HG03095 (cell line): Measurements from ENCODE around the gene FAT2.
"Not testable (repeated sequence)": the region's sequence is repeated elsewhere in the genome, so short reads cannot be mapped to it uniquely, and the experiment has no call there.

ENCODE experiments used
- ATAC-seq: cut with Tn5 transposase; IDR thresholded peaks from one replicate; pipeline ENCODE4 v1.9.1; 2021; ENCODE audit warnings: moderate library complexity; ENCODE audit not compliant: unreplicated experiment

FAT2 gene

DNA sequence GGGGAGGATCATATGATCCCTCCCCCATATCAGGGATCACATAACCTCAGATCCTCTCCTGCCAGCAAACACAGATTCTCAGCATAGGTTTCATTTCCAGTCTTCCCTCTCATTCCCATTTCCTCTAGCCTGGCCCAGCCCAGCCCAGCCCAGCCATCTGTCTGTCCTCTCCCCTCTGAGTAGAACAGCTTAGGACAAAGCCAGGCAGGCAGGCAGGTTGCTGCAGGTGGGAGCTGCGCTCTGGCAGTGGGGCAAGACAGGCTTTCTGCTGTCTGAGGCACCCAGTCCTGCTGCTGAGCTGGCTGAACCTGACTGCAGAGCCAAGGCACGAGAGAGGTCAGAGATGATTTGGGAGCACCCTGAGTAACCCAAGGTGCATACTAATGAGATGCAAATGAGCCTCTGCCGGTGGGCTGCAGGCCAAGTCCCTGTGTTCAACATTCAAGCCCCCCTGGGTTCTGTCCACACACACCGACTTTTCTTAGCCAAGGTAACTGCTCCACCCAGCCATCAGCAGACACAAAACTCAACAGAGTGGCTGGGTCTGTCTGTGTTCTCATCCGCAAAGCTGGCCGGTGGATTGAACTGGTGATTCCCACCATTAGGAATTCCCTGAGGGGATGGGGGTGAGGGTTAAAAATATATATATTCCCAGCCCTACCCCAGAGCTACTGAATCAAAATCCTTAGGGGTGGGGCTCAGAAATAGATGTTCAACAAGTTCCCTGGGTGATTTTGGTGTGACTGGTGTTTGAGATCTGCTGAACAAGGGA is 9.1 kb downstream of the FAT2 start:
- ATAC-seq: no peak

DNA sequence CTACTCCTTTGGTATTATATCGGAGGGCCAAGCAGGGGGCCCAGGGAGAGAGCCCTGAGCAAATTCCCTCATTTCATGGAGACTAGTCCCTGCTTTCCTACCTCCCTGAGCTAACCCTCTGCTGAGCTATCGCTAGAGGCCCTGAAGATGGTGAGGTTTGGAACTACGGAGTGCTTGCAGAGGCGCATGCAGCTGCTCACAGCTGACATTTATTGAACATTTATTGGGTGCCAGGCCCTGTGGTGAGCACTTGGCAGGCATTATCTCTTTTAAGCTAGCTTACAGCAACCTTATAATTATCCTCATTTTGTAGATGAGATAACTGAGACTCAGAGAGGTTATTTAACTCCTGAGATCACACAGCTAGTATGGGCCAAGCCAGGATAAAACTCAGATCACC is 9.8 kb downstream of the FAT2 start:
- ATAC-seq: no peak

DNA sequence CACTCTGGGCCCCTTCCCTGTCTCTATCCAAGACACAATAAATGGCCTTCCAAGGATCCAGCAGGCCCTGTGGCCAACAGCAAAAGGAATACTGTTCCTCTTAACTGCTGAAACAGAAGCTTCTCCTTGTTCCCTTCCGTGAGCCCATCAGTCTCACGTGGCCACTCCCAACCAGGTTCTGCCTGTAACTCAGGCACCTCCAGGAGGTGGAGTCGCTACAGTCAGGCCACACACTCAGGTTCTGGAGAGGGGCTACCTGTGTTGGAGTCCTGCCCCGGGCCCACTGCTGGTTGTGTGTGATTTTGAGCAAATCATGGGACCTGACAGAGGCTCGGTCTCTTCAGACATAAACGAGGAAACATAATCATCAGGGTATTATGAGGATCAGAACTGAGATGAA is 10.3 kb downstream of the FAT2 start:
- ATAC-seq: no peak

DNA sequence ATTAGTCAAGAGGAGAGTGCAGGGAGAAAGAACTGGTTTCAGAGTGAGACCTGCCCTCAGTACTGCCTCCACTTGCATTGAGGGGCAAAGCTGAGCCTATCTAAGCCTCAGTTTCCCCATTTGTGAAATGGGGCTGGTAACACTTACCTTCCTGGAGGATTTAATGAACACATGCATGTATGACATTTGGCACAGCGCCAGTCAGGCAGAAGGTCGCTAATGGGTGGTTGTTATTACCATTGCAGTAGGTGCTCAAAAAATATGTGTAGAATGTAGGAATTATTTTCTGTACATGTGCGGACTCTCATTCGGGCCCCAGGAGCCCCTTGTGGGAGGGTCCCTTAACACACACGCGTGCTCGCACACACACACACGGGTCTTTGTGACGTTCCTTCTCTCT is 10.9 kb downstream of the FAT2 start:
- no peak for ATAC-seq

DNA sequence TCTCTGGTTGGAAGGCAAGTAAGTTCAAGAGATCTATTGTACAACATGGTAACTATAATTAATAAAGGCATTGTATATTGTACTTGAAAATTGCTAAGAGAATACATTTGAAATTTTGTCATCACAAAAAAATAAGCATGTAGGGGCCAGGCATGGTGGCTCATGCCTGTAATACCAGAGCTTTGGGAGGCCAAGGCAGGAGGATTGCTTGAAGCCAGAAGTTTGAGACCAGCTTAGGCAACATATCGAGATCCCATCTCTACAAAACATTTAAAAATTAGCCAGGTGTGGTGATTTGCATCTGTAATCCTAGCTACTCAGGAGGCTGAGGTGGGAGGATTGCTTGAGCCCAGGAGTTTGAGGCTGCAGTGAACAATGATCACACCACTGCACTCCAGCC is 12.0 kb downstream of the FAT2 start:
- ATAC-seq: not testable (repeated sequence)

DNA sequence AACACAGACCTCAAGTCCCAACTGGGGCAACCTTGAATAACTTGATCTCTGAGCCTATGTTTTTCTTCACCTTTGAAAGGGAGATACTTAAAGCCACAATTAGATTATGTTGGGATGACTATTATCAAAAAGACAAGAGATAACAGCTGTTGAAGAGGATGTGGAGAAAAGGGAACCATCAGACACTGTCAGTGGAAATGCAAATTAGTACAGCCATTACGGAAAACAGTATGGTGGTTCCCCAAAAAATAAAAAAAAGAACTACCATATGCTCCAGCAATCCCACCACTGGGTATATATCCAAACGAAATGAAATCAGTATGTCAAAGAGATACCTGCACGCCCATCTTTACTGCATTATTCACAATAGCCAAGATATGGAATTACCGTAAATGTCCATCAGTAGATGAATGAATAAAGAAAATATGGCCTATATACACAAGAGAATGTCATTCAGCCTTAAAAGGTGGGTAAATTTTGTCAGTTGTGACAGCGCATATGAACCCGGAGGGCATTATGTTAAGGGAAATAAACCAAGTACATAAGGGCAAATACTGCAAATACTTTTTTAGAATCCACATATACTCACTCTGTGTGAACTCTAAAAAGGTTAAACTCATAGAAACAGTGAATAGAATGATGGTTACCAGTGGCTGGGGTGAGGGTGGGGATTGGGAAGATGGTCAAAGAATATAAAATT is 12.7 kb downstream of the FAT2 start:
- no peak for ATAC-seq

DNA sequence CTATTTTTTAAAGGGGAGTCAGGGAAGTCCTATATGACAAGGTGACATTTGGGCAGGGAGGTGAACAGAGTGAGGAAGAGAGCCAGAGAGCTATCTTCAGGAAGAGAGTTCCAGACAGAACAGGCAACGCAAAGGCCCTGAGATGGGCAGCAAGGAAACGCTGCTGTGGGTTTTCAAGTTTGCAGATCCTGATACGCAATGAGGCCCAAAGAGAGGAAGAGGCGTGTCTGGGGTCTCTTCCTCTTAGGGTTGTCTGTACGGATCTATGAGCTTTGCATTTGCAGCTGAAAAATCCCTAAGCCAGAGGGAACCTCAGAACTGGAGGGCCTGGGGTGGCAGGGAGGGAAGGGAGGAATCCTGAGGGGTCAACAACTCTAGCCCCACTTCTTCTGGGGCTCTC is 13.6 kb downstream of the FAT2 start:
- ATAC-seq: no peak

DNA sequence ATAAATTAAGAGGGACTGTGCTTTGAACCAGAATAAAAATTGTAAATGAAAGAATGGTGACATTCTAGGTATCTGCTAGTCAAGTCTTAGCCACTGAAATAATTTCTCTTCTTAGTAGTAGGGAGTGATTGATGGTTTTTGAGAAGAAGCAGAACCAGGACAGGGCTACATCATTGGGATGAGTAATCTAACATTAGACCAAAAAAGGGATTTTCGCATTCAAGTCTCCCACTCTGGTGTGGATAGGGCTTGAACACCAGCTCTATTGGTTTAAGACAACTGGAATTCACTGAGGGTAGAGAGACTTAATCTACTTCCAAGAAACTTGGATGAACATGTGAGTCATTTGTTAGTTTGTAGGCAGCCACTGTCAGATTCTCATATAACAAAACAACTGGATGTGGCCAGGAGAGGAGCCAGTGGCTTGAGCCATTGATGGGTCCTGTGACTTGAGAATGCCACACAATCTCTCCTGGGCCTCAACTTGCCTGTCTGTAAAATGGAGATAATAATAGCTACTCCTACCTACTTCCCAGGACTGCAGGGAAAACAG is 16.6 kb downstream of the FAT2 start:
- ATAC-seq: no peak

DNA sequence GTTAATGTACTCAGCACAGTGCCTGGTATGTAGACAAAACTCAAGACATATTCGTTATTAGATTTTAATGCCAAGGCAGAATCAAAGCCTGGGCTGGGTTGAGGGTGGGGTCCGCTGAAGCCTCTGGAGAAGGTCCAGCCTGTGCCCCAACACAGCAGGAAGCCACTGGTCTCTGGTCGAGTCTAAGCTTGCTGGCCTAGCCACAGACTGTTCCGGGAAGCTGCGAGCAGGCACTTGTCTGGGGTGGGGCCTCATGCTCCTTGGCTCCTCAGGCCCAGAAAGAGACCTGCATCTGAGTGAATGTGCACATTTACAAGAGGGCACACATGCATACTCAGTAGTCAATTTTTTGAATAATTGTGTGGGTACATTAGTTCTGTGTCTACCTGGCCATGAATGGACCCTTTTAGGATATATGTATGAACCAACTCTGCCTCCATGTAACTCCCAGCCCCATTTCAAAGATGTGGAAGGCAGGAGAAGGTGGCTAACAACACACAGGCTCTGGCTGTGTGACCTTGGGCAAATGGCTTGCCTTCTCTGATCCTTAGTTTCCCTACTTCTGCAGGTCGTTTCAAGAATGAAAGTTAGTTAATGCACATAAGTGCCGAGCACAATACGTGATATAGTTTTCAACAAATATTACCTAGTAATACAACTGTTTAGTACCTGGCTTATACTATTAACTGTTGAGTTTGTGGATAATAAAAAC is 18.3 kb downstream of the FAT2 start:
- no peak for ATAC-seq

DNA sequence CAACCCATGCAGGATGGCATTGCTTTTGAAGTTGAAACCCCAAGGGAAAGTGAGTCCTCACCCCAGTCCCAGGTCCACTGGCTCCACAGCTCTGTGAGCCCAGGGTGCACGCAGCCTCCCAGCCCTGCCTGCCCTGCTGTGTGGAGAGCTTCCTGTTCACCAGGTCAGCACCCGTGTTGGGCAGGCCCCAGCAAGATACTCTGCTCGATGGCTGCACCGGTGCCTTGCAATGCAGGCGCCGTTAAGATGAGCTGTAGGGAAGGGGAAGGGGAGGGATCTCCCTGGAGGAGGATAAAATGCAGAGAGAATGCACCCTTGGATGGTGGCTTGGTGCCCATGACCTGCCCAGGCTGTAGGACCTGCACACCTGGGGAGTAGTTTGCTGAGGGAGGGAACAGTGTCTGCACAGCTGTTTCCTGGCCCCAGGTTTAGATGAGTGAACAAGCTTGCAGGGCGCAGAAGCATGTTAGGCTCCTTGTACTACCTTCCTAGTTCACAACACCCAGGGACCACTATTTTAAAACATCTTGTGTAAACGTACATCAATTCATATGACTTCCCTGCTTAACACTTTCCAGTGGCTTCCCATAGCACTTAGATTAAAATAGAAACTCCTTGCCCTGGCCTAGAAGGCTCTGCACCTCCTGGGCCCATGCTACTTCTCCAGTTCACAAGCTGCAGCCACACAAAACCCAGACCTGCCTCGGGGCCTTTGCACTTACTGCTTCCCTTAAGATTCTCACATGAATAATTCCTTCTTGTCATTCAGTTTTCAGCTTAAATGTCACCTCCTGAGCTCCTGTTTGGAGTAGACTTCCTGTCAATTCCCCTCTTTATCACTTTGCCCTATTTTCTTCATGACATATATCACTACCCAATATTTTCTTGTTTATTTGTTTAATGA is 19.6 kb downstream of the FAT2 start:
- ATAC-seq: no peak

DNA sequence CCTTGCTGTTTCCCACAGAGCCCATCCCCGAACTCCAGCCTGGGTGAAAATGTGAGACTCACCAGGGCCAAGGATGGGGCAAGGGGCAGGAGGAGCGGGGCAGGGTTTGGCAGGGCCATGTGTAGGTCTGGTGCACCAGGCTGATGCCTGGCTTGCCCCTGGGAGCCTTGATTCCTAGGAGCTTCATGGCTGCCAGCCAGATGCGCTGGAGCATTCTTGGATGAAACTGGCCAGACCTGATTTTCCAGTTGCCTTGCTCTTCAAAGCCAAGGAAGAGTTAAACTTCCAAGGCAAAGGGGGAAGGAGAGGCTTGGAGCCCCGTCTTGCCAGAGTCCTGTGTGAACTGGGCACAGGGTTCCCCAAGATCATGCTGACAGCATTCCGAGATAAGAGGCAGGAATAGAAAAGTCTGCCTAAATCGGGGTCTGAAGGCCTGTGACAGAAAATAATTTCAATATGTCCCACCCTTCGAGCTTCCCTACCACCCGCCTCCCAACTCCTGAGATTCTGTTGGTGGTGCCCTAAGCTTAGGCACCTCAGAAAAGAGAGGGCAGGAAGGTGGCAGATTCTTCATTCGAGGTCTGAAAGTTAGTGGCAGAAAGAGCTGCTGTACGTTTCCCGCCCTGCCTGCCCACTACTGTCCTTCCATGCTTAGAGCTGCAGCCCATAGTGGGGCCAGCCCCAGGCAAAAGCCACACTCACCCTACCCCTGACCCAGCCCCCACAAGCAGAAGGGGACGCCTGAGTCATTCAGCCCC is 20.4 kb downstream of the FAT2 start:
- no peak for ATAC-seq

DNA sequence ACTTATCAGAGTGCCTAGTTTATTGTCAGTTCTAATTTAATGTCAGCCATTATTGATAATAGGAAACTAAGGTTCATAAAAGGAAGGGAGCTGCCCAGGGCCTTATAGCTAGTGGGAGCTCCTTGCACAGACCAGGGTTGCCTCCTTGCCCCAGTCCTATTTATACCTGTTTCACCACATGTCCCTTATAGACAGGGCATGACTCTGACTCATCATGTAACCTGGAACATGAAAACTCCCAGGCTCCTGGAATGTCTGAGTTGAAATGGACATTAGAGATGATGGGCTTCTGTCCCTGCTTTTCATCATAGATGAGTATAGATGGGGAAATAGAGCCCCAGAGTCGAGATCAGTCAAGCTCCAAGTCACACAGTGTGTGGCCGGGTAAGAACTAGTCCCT is 21.1 kb downstream of the FAT2 start:
- no peak for ATAC-seq

DNA sequence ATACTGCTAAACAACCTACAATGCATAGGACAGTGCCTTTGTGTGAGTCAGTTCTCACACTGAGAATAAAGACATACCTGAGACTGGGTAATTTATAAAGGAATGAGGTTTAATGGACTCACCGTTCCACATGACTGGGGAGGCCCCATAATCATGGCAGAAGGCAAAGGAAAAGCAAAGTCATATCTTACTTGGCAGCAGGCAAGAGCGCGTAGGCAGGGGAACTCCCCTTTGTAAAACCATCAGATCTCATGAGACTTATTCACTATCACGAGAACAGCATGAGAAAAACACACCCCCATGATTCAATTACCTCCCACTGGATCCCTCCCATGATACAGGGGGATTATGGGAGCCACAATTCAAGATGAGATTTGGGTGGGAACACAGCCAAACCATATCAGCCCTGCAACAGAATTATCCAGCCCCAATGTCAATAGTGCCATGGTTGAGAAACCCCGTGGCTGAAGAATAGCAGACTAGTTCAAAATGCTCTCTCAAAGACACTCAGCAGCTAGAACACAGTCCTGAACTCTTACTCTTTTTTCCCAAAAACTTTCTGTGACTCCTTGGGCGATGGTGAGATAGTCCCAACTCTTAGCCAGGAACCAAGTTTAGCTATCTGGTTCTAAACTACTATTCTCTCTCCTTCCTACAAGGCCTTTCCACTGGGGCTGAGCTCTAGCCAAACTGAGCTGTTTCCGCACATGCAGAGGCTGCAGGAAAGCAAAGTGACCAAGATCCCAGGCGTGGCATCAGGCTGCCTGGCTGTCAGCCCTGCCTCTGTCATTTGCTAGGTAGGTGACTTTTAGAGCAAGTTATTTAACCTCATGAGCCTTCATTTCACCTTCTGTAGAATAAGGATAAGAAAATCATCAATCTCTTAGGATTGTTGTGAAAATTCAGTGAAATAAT is 21.7 kb downstream of the FAT2 start:
- peak; percentile 58 for ATAC-seq

DNA sequence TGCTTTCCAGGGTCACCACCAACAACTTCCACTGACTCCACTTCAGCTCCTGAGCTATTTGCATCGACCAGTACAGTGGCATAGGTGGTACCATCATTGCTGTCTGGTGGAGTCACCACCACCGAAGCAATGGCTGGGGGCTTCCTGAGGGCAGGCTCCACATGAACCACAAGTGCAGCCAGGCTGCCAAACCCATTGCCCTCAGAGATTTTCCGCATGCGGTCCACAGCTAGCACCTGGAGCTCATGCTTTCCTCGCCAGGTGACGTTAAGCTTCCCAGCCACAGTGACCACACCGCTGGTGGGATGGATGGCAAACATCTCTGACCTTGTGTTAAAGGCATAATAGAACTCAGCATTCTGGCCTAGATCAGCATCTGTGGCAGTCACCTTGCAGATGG is 23.1 kb downstream of the FAT2 start:
- ATAC-seq: no peak

DNA sequence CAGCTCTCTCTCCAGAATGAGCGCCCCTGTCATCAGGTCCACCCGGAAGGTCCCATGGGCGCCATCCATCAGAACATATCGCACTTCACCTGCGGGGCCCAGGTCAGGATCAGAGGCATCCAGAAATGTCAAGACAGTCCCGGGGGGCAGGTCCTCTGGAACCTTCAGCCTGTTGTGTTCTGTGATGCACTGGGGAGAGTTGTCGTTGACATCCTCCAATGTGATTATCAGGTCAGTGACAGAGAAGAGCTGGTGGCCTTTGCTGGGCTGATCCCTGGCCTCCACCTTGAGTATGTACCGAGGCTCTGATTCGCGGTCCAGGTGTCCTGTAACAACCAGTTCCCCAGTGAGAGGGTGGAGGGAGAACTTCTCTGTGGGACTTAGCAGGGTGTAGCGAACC is 25.2 kb downstream of the FAT2 start:
- ATAC-seq: no peak

DNA sequence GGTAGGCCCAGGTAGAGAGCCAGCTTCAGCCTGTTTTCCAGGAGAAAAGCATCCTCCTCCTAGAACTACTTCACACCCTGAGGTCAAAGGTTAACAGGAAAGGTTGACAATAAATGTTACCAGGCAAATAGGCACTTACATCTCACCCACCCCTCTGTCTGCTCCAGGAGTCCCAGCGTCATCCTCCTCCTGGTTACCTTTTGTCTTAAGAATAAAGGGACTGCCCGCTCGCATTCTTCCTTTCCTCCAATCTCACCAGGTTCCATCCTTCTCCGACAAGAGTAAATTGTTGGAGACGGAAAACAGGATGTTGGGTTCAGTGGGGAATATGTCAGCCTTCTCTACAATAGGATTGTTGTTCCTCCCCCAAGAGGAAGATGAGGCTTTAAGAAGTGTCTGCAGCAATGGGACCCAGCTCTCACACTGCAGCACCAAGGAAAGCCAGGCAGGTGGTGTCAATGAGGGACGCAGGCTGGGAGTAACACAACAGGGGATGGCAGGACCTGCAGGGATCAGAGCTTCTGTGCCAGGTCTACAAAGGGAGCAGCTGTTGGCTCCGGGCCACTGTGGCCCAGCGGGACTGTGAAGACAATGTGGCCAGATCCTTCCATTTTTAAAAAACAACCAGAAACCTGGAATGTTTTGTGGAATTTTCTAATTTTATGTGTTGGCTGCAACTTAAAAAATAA is 29.0 kb downstream of the FAT2 start:
- ATAC-seq: no peak

DNA sequence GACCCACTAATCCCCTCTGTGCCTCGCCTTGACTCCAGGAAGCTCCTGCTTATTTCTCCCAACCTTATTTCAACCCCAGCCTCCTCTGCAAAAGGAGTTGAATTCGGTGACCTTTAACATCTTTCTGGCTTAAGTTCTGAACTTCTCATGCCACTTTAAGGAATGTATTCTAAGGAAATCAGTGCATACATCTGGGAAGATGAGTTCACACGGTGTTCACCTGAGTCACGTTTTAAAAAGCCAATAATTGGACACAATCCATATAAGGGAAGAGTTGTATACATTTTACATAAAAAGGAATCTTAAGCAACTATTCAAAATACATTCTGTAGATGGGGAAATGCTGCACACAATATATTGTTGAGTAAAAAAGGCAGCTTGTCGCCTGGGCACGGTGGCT is 33.2 kb downstream of the FAT2 start:
- no peak for ATAC-seq

DNA sequence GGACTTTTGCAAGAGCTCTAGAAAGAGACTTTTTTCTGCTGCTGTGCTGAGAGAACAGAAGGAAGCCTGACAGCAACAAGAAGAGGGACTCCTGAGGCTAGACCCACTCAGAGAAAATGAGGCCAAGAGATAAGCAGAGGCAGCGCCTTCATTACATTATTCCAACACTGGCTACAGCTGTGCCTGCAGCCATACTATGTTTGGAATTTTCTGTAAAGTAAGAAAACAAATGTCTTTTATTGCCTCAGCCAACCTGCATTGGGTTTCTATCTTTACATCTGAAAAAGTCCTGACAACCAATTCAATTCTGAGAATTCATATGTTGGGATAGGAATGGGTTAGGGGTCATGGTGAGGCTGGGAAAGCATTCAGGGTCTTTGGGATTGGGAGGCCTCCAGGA is 33.7 kb downstream of the FAT2 start:
- ATAC-seq: no peak
